NCI-H1105 treated with DMSO at 0.1 percent for 48 hours (cell line): ENCODE measurements around the gene TRPV2.

Source experiments
- DNase-seq: peaks from one replicate; lab custom pipeline; 2025; lab: John Stamatoyannopoulos, UW

TRPV2 gene

GRCh38 chr17:16407911-16408588 lies 7.3 kb upstream of the TRPV2 start:
- DNase-seq: peak; percentile 66

- DNase-seq: no peak
These were observed 2.0 kb downstream of the TRPV2 start for GRCh38 chr17:16417399-16417798.

GRCh38 chr17:16417896-16418684 lies 2.7 kb downstream of the TRPV2 start:
- no peak for DNase-seq

GRCh38 chr17:16418685-16419068 lies 3.3 kb downstream of the TRPV2 start:
- DNase-seq: no peak

- DNase-seq: no peak
These were observed 3.9 kb downstream of the TRPV2 start for GRCh38 chr17:16419074-16419928.

- no peak for DNase-seq
These were observed 4.5 kb downstream of the TRPV2 start for GRCh38 chr17:16419929-16420271.

- DNase-seq: no peak
These were observed 7.0 kb downstream of the TRPV2 start for GRCh38 chr17:16422416-16422815.

GRCh38 chr17:16423226-16423872 lies 8.0 kb downstream of the TRPV2 start:
- no peak for DNase-seq

- DNase-seq: no peak
These were observed 9.8 kb downstream of the TRPV2 start for GRCh38 chr17:16425202-16425601.

- no peak for DNase-seq
These were observed 10.6 kb downstream of the TRPV2 start for GRCh38 chr17:16425698-16426659.

GRCh38 chr17:16427020-16427419 lies 11.6 kb downstream of the TRPV2 start:
- no peak for DNase-seq

- peak; percentile 15 for DNase-seq
These were observed 12.9 kb downstream of the TRPV2 start for GRCh38 chr17:16428098-16428882.

GRCh38 chr17:16429083-16429482 lies 13.7 kb downstream of the TRPV2 start:
- no peak for DNase-seq

- no peak for DNase-seq
These were observed 15.3 kb downstream of the TRPV2 start for GRCh38 chr17:16430650-16431049.

- DNase-seq: no peak
These were observed 16.6 kb downstream of the TRPV2 start for GRCh38 chr17:16432017-16432416.

GRCh38 chr17:16433514-16433913 lies 18.1 kb downstream of the TRPV2 start:
- DNase-seq: no peak

GRCh38 chr17:16434662-16435061 lies 19.3 kb downstream of the TRPV2 start:
- no peak for DNase-seq

- no peak for DNase-seq
These were observed 20.8 kb downstream of the TRPV2 start for GRCh38 chr17:16435925-16436886.

GRCh38 chr17:16437083-16437482 lies 21.7 kb downstream of the TRPV2 start:
- DNase-seq: no peak
